Neural cell (in vitro differentiated cells): ENCODE results near the gene PCYT1B. TPM values are rescaled to one million over a fixed set of nuclear protein-coding genes. Genes with fewer than 3 reads are reported as not detected.

Source experiments
- H2AFZ ChIP-seq: fragments of 200-600, 300-800 bp; sonication (generic), shearing (Covaris generic); 2 replicates; pipeline ENCODE4 v1.6.0; 2014; ENCODE audit warnings: low read depth, mild to moderate bottlenecking, antibody characterized with exemption, low read length, moderate library complexity
- H3F3A ChIP-seq: fragments of 200-600 bp; shearing (Covaris generic); 2 replicates; pipeline ENCODE4 v1.6.1; 2016; ENCODE audit warnings: mild to moderate bottlenecking, moderate library complexity, mixed read lengths, antibody characterized with exemption, low read length; ENCODE audit not compliant: insufficient read depth, poor library complexity, severe bottlenecking
- H3K27ac ChIP-seq: fragments of 200-600, 300-800 bp; sonication (generic), shearing (Covaris generic); 2 replicates; pipeline ENCODE4 v1.5.1; 2014; ENCODE audit warnings: mild to moderate bottlenecking, low read length, moderate library complexity
- H3K27me3 ChIP-seq: fragments of 300-800, 200-600 bp; sonication (generic), shearing (Covaris generic); 2 replicates; pipeline ENCODE4 v1.6.0; 2014; ENCODE audit warnings: mild to moderate bottlenecking, low read depth, low read length, moderate library complexity; ENCODE audit not compliant: insufficient read depth
- H3K36me3 ChIP-seq: fragments of 300-800, 200-600 bp; sonication (generic), shearing (Covaris generic); 2 replicates; pipeline ENCODE4 v1.5.1; 2014; ENCODE audit warnings: mild to moderate bottlenecking, antibody characterized with exemption, low read length, moderate library complexity; ENCODE audit not compliant: insufficient read depth
- H3K4me2 ChIP-seq: fragments of 300-800, 200-600 bp; sonication (generic), shearing (Covaris generic); 2 replicates; pipeline ENCODE4 v1.6.0; 2014; ENCODE audit warnings: mild to moderate bottlenecking, low read length
- H3K4me3 ChIP-seq: fragments of 300-800, 200-600 bp; sonication (generic), shearing (Covaris generic); 2 replicates; pipeline ENCODE4 v1.5.1; 2014; ENCODE audit warnings: mild to moderate bottlenecking, low read length, moderate library complexity
- H3K79me2 ChIP-seq: fragments of 200-600 bp; shearing (Covaris generic); replicated peaks from 2 replicates; pipeline ENCODE4 v1.6.0; 2014; ENCODE audit warnings: mild to moderate bottlenecking, low read length, moderate library complexity; ENCODE audit not compliant: insufficient read depth
- H3K9ac ChIP-seq: fragments of 300-800, 200-600 bp; sonication (generic), shearing (Covaris generic); 2 replicates; pipeline ENCODE4 v1.6.1; 2016; ENCODE audit warnings: mild to moderate bottlenecking, low read length, mixed read lengths
- H3K9me2 ChIP-seq: fragments of 200-600 bp; shearing (Covaris generic); 2 replicates; pipeline ENCODE4 v1.6.1; 2016; ENCODE audit warnings: mild to moderate bottlenecking, low read length, mixed read lengths; ENCODE audit not compliant: insufficient read depth
- H3K9me3 ChIP-seq: fragments of 200-600, 300-800 bp; sonication (generic), shearing (Covaris generic); 2 replicates; pipeline ENCODE4 v1.6.1; 2016; ENCODE audit warnings: mild to moderate bottlenecking, mixed run types, low read length, moderate library complexity, mixed read lengths
- H4K20me1 ChIP-seq: fragments of 200-600 bp; shearing (Covaris generic); 2 replicates; pipeline ENCODE4 v1.6.1; 2016; ENCODE audit warnings: mild to moderate bottlenecking, mixed run types; ENCODE audit not compliant: insufficient read depth
- EP300 ChIP-seq: fragments of 450-650 bp; conservative IDR thresholded peaks from 2 replicates; pipeline ENCODE4 v1.6.1; 2014; ENCODE audit warnings: antibody characterized with exemption, mild to moderate bottlenecking, moderate library complexity; ENCODE audit not compliant: poor library complexity, severe bottlenecking
- EZH2 ChIP-seq: fragments of 200-600, 300-800 bp; shearing (Covaris generic), sonication (generic); IDR thresholded peaks from 2 replicates; pipeline ENCODE4 v1.6.1; 2014; ENCODE audit warnings: antibody characterized with exemption, low read length, borderline replicate concordance, mild to moderate bottlenecking; ENCODE audit not compliant: insufficient read depth, poor library complexity, severe bottlenecking
- MXI1 ChIP-seq: fragments of 450-650 bp; conservative IDR thresholded peaks from 2 replicates; pipeline ENCODE4 v1.6.1; 2014; ENCODE audit warnings: antibody characterized with exemption, mild to moderate bottlenecking; ENCODE audit not compliant: poor library complexity, severe bottlenecking
- POLR2AphosphoS5 ChIP-seq: IDR thresholded peaks from 2 replicates; pipeline ENCODE4 v1.6.1; 2012
- RAD21 ChIP-seq: fragments of 450-650 bp; conservative IDR thresholded peaks from 2 replicates; pipeline ENCODE4 v1.6.1; 2014; ENCODE audit warnings: antibody characterized with exemption, mild to moderate bottlenecking, moderate library complexity
- SMC3 ChIP-seq: fragments of 450-650 bp; conservative IDR thresholded peaks from 2 replicates; pipeline ENCODE4 v1.6.1; 2014; ENCODE audit warnings: antibody characterized with exemption, mild to moderate bottlenecking, moderate library complexity; ENCODE audit not compliant: poor library complexity
- TAF1 ChIP-seq: IDR thresholded peaks from 2 replicates; pipeline ENCODE4 v1.6.1; 2012; ENCODE audit warnings: low read depth
- polyA plus RNA-seq: library from polyadenylated mRNA; depleted of rRNA; stranded (reverse); fragments of >200 nt; gene quantifications from 2 replicates; pipeline ENCODE4 v1.2.3, GENCODE V29; 2014
- TF ChIP-seq, protein P1 (sequence below): IDR thresholded peaks from 2 replicates; pipeline ENCODE4 v1.6.1; 2012; ENCODE audit warnings: borderline replicate concordance
- TF ChIP-seq, protein P2 (sequence below): fragments of 450-650 bp; IDR thresholded peaks from 2 replicates; pipeline ENCODE4 v1.5.1; 2014; ENCODE audit warnings: antibody characterized with exemption, mild to moderate bottlenecking, moderate library complexity; ENCODE audit not compliant: poor library complexity, severe bottlenecking

PCYT1B gene
- polyA plus RNA-seq, 1 donor from 2014 or later, result 10.6 TPM

DNA sequence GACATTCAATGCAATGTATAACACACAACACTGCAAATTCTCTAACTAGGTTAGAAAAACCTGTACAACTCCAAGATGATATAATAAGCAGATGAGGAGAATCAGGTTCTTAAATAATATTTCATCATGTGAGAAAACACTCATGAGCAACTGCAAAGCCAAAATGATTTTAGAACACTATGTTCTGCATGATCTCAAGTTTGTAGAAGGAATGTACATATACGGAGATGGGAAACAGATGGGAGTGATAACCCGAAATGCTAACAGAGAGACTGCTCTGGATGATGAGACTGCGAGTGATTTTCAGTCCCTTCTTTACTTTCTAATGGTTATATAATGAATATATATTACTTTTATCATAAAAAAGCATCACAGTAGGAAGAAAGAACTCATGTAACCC is 80.9 kb downstream of the PCYT1B start:
- H3K4me3 ChIP-seq, result no peak overlapping the region
- H3K9me3 ChIP-seq, result no peaks in the 10 kb centered on the region
- no peak overlapping the region for H3K4me2 ChIP-seq
- TF ChIP-seq, protein P1, sequence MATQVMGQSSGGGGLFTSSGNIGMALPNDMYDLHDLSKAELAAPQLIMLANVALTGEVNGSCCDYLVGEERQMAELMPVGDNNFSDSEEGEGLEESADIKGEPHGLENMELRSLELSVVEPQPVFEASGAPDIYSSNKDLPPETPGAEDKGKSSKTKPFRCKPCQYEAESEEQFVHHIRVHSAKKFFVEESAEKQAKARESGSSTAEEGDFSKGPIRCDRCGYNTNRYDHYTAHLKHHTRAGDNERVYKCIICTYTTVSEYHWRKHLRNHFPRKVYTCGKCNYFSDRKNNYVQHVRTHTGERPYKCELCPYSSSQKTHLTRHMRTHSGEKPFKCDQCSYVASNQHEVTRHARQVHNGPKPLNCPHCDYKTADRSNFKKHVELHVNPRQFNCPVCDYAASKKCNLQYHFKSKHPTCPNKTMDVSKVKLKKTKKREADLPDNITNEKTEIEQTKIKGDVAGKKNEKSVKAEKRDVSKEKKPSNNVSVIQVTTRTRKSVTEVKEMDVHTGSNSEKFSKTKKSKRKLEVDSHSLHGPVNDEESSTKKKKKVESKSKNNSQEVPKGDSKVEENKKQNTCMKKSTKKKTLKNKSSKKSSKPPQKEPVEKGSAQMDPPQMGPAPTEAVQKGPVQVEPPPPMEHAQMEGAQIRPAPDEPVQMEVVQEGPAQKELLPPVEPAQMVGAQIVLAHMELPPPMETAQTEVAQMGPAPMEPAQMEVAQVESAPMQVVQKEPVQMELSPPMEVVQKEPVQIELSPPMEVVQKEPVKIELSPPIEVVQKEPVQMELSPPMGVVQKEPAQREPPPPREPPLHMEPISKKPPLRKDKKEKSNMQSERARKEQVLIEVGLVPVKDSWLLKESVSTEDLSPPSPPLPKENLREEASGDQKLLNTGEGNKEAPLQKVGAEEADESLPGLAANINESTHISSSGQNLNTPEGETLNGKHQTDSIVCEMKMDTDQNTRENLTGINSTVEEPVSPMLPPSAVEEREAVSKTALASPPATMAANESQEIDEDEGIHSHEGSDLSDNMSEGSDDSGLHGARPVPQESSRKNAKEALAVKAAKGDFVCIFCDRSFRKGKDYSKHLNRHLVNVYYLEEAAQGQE, result no peak
- TF ChIP-seq SMC3 (no peak), POLR2AphosphoS5 (no peak), TAF1 (no peak), EZH2 (no peak), EP300 (no peak), RAD21 (no peak), MXI1 (no peak)
- TF ChIP-seq, protein P2, sequence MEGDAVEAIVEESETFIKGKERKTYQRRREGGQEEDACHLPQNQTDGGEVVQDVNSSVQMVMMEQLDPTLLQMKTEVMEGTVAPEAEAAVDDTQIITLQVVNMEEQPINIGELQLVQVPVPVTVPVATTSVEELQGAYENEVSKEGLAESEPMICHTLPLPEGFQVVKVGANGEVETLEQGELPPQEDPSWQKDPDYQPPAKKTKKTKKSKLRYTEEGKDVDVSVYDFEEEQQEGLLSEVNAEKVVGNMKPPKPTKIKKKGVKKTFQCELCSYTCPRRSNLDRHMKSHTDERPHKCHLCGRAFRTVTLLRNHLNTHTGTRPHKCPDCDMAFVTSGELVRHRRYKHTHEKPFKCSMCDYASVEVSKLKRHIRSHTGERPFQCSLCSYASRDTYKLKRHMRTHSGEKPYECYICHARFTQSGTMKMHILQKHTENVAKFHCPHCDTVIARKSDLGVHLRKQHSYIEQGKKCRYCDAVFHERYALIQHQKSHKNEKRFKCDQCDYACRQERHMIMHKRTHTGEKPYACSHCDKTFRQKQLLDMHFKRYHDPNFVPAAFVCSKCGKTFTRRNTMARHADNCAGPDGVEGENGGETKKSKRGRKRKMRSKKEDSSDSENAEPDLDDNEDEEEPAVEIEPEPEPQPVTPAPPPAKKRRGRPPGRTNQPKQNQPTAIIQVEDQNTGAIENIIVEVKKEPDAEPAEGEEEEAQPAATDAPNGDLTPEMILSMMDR, result no peak
- H3K9ac ChIP-seq, result no peak overlapping the region
- no peak overlapping the region for H3K27ac ChIP-seq
- H3F3A ChIP-seq, result no peaks in the 10 kb centered on the region
- no peaks in the 10 kb centered on the region for H4K20me1 ChIP-seq
- no peak overlapping the region for H2AFZ ChIP-seq
- H3K79me2 ChIP-seq, result no peaks in the 10 kb centered on the region
- H3K27me3 ChIP-seq, result no peaks in the 10 kb centered on the region
- H3K9me2 ChIP-seq, result no peaks in the 10 kb centered on the region
- H3K36me3 ChIP-seq, result no peaks in the 10 kb centered on the region

- Histone ChIP-seq H3F3A (no peaks in the 10 kb centered on the region), H3K79me2 (no peaks in the 10 kb centered on the region), H3K9me3 (no peaks in the 10 kb centered on the region), H4K20me1 (no peaks in the 10 kb centered on the region), H3K27me3 (no peaks in the 10 kb centered on the region), H3K27ac (no peak overlapping the region), H3K4me3 (no peak overlapping the region), H2AFZ (no peak overlapping the region), H3K4me2 (no peak overlapping the region), H3K9me2 (no peaks in the 10 kb centered on the region), H3K36me3 (no peaks in the 10 kb centered on the region), H3K9ac (no peak overlapping the region)
- TF ChIP-seq MXI1 (no peak), EZH2 (no peak), EP300 (no peak), RAD21 (no peak), POLR2AphosphoS5 (no peak), TAF1 (no peak), SMC3 (no peak)
- TF ChIP-seq, protein P2, result no peak
- TF ChIP-seq, protein P1, result no peak
Observed at GRCh38 chrX:24563291-24564010, 83.7 kb downstream of the PCYT1B start.
